ENCODE results near the gene EIF5. TPM values are rescaled to one million over a fixed set of nuclear protein-coding genes. Genes with fewer than 3 reads are reported as not detected.
A peak's percentile ranks its signal among the peaks of the same experiment; 100 is the strongest.

Gene EIF5
- polyA plus RNA-seq (ENCODE audit: insufficient read length in 3 of 3), result 100 to 1,000 TPM; 258 to 291 (median 266) TPM

DNA sequence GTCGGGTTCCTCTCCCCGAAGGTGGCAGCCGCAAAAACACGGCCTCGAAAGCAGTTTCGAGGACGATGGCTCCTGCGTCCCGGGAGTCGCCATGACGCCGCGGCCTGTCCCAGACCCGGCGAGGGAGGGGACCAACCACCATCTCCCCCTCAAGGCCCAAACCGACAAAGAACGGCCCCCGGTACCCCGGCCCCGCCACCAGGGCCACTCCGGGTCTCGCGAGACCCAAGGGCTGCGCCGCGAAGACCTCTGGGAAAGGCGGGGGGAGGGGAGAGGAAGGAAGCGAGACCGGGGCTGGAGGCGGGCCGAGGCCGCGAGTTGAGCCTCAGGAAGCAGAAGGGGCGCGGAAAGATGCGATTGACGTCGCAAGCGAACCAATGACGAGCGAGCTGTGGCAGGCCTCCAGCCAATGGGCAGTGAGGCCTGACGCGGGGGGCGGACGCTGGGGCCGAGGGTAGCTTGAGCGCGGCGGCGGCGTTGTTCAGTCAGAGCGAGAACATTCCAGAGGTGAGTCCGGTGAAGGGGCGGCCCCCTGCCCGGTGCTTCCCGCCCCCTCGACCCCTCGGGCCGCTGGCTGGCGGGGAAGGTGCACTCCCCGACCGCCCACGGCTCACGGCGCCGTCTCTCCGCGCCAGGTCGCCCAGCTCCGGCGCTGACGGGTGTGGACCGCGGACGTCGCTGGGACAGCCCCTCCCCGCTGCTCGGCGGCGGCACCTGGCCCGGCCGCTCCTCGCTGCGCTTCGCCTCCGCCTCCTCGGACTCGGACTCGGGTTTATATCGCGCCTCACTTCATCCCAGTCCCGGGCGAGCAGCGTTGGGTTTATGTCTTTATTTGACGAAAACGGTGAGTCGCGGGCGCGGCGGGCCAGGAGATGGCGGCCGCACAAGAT is at the start of gene EIF5:
EIF5 (plus strand) TSS at position 484 of the 890 bp plus-strand sequence. CDS start 1,624 bp downstream, outside the sequence.
- peak; percentile 96 to 98 (median 97) for DNase-seq (ENCODE audit: low read depth in 3 of 3, low spot score in 2 of 3)

DNA sequence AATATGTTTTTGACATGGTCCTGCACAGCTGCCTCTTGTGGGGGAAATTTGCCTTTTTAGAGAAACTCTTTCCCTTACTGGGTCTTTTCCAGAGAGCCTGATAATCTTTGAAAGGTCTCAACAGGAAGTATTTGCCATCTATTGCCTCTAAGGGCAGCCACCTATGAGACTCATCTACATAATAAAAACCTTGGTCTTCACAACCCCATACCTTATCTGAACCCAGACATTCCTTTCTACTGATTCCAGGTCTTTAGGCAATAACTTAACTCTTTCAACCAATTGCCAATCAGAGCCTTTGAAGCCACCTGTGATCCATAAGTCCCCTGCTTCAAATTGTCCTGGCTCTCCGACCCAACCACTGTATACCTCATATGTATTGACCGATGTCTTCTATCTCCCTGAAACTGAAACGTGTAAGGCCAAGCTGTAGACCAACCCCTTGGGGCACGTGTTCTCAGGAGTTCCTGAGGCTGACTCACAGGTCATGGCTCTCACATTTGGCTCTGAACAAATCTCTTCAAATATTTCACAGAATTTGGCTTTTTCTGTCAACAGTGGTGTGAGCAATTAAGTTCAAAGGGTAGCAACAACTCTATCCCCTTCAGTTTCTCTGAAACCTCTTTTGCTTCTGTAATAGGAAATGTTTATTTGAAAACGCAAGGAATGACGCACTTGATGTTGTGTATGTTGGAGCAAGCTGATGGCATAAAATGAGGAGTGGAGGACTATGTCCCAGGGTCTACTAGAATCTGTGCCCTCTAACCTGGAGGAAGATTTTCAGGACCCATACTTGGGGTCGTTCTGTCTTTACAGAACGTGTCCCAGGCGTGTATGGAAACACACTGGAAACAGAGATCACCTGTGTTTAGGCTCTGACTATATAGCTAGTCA is 49.2 kb upstream of the EIF5 start:
- no peak for DNase-seq (ENCODE audit: low read depth in 3 of 3, low spot score in 2 of 3)

DNA sequence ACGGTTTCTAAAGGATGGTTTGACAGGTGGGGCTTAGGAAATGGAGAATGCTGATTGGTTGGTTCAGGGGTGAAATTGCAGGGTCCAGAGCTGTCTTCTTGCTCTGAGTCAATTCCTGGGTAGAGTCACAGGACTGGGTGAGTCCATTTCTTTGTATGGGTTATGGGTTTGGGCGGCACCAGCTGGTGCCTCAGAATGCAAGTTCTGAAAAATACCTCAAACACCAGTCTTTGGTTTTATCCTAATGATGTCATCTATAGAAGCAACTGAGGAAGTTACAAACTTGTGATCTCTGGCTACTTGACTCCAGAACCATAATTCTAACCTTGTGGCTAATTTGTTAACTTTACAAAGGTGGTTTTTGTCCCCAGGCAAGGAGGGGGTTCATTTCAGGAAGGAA is 47.6 kb upstream of the EIF5 start:
- no peak for DNase-seq (ENCODE audit: low read depth in 3 of 3, low spot score in 2 of 3)

DNA sequence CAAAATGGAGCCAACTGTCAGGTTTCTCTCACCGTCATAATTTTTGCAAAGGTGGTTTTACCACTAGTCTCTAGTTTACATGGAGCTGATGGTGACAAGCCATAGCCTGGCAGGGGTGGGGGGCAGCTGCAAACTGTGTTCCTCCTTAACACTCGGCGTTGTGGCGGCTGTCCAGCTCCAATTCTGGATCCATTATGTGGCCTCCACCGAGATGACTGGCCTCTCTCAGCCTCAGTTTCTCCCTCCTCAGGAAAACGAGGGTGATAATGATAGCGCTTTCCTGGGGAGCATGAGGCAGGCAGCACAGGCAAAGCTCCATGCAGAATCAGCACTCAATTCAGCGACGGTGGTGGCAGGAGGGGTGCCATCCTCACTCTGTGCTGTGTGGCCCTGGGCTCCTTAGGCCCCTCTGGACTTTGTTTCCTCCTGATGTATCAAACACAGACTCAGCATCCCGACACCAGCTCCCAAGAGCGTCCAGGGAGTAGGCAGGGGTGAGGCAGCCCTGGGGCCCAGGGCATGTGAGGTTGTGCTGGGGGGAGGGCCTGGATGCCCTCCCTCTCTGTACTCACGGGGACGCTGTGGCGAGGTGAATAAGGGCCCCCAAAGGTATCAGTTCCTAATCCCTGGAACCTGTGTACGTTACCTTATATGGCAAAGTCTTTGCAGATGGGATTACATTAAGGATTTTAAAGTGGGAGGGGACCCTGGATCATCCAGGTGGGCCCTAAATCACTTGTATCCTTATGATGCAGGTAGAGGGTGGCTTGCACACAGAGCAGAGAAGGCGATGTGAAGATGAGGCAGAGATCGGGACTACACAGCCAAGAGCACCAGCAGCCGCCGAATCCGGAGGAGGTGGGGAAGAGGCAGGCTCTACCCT is 46.8 kb upstream of the EIF5 start:
- DNase-seq (ENCODE audit: low read depth in 3 of 3, low spot score in 2 of 3), result no peak

DNA sequence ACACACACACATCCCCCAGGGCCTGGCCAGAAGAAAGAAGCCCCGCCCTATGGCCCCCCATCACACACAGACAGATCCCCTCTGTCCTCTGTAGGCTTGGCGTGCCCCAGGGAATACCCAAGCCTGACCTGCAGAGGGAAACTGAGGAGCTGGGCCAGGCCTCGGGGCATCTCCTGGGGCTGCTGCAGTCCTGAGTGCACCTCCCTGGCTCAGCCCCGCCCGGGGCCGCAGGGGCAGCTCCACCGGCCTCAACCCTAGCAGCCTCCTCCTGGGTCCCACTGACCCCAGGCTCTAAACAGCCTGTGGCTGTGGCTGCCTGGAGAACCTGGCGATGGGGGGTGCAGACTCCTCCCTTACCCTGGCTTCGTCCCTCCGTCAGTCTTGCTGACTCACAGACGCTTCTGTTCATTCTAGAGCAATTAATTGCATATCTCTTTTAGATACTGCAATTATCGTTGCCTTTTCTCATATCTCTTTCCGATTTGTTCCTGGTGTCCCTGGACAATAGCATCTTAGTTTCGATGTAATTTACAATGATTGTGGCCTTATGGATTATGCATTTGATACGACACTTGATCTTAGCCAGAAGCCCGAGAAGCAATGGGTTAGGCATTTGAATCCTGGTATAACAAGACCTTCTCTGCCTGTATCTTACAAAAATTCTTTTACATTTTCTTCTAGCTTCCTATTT is 45.8 kb upstream of the EIF5 start:
- no peak for DNase-seq (ENCODE audit: low read depth in 3 of 3, low spot score in 2 of 3)

DNA sequence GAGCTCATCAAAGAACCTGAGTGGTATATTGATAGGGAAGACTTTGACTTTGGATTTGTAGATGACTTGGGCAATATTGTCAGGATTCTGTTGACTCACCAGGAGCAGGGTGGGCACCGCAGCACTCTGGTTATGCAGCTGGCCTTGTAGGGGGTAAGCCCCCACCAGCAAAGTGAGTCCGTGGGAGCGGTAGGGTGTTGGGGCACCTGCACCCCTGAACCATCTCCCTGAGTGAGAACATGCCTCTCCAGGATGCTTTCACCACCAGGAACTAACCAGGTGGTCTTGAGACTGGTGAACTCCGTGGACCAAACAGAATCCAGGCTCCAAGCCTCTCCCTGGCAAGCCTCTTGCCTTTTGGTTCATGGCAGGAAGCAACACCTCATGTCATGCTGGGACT is 44.0 kb upstream of the EIF5 start:
- no peak for DNase-seq (ENCODE audit: low read depth in 3 of 3, low spot score in 2 of 3)

DNA sequence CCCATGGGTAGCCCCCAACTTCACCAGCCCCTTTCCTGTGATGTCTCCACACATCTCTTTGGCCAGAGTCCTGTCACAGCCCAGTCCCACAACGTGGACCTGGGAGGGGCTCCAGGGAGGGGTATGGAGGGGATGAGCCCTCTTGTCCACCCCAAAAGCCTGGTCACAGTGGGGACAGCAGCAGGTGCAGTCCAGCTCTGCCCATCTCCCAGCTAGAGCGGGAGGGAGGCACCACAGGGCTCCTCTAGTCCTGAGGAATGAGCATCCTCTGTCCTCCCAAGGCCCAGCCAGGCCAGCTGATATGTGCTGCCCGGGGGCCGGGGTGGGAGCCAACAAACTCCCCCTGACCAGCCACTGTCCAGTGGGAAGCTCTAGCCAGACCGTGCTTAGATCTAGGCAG is 43.5 kb upstream of the EIF5 start:
- no peak for DNase-seq (ENCODE audit: low read depth in 3 of 3, low spot score in 2 of 3)

DNA sequence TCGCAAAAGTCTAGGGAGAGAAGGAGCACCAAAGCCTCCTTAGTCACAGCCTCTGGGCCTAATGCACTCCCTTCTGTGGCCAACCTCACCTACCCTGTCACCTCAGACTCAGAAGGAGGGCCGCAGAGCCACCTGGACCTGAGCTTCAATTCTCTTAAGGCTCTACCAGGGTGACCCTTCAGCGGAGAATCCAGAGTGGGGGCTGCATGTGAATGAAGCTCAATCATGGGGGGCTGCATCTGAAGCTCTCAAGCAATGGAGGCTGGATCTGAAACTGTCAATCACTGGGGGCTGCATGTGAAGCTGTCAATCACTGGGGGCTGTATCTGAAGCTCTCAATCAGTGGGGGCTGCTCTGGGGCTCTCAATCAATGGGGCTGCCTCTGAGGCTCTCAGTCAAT is 43.1 kb upstream of the EIF5 start:
- no peak for DNase-seq (ENCODE audit: low read depth in 3 of 3, low spot score in 2 of 3)

DNA sequence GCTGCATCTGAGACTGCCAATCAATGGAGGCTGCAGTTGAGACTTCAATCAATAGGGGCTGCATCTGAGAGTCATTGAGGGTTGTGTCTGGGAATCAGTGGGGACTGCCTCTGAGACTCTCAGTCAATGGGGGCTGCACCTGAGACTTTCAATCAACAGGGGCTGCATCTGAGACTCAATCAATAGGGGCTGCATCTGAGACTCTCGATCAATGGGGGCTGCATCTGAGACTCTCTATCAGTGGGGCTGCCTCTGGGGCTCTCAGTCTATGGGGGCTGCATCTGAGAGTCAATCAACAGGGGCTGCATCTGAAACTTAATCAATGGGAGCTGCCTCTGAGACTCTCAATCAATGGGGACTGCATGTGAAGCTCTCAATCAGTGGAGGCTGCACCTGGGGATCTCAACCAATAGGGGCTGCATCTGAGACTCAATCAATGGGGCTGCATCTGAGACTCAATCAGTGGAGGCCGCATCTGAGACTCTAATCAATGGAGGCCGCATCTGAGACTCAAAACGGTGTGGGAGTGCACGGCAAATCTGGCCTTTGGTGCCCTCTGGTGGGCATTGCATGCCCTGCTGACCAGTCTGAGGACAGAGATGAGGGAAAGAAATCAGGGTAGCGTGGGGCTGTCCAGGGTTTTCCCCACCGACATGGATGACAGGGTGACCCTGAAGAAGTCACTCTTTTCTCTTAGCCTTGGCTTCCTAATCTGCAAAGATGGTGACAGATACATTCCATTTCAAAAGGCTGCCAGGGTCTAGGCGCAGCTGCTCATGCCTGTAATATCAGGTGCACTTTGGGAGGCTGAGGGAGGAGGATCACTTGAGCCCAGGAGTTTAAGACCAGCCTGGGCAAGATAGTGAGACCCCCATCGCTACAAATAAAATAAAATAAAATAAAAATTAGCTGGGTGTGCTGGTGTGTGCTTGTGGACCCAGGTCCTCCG is 41.3 kb upstream of the EIF5 start:
- no peak for DNase-seq (ENCODE audit: low read depth in 3 of 3, low spot score in 2 of 3)

DNA sequence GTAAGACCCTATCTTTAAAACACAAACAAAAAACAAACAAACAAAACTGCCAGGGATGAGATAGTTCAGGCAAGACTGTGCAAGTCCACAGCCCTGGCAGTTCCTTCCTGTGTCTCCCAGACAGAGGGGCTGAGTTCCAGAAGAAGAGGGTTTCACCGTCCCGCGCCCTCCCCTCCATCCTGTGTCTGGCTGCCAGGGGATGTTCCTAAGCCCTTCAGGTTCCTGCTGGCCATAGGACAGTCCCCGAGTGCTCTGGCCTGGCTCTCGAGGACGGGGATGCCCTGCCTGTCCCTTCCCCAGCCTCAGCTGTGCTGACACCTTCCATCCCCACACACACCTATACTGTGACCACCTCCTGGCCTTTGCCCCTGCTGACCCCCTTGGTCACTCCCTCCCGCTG is 40.6 kb upstream of the EIF5 start:
- no peak for DNase-seq (ENCODE audit: low read depth in 3 of 3, low spot score in 2 of 3)

DNA sequence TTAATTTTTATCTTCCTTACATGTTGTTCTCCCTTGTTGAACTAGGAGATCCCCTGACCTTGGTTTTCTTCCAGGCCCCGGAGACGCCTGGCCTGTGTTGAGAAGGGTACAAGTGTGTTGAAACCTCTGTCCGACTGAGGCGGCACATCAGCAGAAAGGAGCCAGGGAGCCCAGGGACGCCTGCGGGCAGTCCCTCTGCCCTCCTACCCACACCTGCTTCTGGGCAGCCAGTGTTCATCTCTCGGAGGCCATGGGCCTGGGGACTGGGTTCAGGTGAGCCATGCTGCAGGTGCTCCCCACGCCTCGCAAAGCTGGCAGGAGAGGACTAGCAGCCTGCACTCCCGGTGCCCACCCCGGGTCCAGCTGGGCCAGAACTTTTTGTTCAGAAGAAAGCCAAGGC is 39.9 kb upstream of the EIF5 start:
- no peak for DNase-seq (ENCODE audit: low read depth in 3 of 3, low spot score in 2 of 3)

DNA sequence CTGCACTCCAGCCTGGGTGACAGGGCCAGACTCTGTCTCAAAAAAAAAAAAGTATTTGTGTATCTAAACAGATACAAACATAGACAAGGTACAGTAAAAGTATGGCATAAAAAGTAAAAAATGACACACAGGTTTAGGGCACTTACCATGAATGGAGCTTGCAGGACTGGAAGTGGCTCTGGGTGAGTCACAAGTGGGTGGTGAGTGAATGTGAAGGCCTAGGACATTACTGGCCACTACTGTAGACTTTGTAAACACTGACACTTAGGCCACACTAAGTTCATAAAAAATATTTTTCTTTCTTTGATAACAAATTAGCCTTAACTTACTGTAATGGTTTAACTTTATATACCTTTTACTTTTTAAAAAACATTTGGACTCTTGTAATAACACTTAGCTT is 38.0 kb upstream of the EIF5 start:
- DNase-seq (ENCODE audit: low read depth in 3 of 3, low spot score in 2 of 3), result no peak

DNA sequence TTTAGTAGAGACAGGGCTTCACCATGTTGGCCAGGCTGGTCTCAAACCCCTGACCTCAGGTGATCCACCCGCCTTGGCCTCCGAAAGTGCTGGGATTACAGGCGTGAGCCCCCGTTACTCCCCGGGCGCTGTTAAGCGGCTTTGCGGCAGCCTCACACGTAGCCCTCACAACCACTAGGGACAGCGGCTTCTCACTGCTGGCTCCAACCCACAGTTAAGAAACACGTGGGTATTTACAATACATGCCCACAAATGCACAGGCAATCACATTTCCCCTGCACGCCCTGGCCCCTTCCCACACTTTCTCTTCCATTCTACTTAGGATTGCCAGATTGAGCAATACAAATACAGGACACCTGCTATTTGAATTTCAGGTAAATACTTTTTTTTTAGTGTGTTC is 37.0 kb upstream of the EIF5 start:
- no peak for DNase-seq (ENCODE audit: low read depth in 3 of 3, low spot score in 2 of 3)

DNA sequence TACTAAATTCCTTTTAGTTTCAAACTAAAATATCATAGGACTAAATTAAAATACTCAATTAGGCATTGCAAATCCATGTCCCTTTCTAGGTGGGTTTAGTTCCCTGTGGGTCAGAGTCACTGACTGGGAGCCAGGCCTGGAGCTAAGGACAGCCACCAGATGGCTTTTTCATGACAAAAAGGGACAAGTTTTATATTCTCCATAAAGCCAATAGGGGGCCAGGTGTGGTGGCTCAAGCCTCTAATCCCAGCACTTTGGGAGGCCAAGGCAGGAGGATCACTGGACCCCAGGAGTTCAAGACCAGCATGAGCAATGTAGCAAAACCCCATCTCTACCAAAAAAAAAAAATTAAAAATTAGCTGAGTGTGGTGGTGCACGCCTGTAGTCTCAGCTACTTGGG is 35.4 kb upstream of the EIF5 start:
- no peak for DNase-seq (ENCODE audit: low read depth in 3 of 3, low spot score in 2 of 3)

DNA sequence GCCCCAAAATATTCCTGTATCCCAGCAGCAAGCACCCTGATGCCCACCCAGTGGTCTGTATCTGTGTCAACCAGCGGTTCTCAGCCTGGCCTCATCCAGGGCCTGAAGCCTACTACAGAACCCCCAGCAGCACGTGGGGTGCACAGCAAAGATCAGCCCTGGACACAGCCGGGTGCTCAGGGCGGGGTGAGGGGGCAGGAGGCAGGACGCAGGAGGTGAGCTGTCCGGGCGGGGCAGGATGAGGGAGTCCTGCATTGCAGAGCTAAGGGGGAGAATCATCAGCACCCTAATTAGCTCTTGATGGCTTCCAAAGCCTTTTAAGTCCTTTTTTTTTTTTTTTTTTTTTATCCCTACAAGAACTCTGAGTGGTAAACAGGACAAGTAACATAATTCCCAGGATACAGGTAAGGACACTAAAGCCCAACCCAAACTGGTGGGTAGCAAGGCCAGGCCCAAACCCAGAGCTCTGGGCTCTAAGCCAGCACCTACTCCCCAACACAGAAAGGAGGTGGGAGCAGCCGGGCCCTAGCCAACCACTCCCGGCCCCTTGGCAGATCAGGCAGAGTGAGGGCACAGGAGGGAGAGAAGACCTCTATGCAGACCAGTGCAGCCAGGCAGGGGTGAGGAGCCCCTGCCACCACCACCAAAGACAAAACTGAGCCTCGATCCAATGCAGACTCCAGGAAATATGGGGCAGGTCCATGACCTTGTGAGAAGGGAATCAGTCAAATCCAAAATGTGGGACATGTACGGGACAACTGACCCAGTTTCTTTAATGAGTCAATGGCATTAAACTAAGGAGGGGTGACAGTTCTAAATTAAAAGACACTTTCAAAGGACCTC is 32.3 kb upstream of the EIF5 start:
- DNase-seq (ENCODE audit: low read depth in 3 of 3, low spot score in 2 of 3), result no peak

DNA sequence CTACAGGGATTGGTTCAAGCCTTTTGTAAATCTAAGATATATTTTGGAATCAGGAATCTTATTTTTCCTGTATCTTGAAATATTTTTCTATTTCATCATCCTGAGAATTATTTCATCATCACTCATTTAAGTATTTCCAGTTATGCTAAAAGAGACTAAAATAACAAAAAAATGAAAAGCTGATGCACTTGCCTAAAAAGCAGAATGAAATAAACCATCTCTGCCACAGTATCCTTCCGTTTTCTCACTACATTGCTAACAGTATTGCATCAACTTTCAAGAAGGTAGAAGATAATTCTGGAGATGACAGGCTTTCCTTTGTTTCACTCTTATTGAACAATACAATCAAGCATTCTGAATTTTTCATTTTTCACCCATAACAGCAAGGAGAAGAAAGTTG is 31.1 kb upstream of the EIF5 start:
- DNase-seq (ENCODE audit: low read depth in 3 of 3, low spot score in 2 of 3), result no peak

DNA sequence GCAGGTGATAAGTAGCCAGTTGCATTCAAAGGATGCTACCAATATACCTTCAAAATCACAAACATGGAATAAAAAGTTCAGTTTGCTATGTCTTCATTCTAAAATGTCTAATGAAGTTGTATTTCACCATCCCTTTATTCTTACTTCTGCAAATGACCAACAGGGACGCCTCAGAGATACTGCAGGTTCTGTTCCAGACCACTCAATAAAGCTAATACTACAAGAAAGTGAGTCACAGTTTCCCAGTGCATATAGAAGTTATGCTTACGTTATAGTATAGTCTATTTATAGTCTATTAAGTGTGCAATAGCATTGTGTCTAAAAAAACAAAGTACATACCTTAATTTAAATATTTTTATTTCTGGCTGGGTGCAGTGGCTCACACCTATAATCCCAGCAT is 29.3 kb upstream of the EIF5 start:
- no peak for DNase-seq (ENCODE audit: low read depth in 3 of 3, low spot score in 2 of 3)
